Measurements from ENCODE around the gene GDF7.

GDF7 gene

GRCh38 chr2:20629581-20630171 lies 37.3 kb upstream of the GDF7 start:
- no peak for DNase-seq

GRCh38 chr2:20630967-20631366 lies 36.0 kb upstream of the GDF7 start:
- DNase-seq = no peak

- no peak for DNase-seq
Observed at GRCh38 chr2:20631617-20632307, 35.2 kb upstream of the GDF7 start.

- no peak for DNase-seq
Observed at GRCh38 chr2:20632446-20632990, 34.4 kb upstream of the GDF7 start.

GRCh38 chr2:20633001-20633400 lies 33.9 kb upstream of the GDF7 start:
- DNase-seq = no peak

GRCh38 chr2:20633794-20634506 lies 33.0 kb upstream of the GDF7 start:
- DNase-seq = no peak

- DNase-seq = no peak
Observed at GRCh38 chr2:20634507-20635112, 32.3 kb upstream of the GDF7 start.

- no peak for DNase-seq
Observed at GRCh38 chr2:20635113-20635510, 31.8 kb upstream of the GDF7 start.

- DNase-seq = no peak
Observed at GRCh38 chr2:20635675-20636584, 31.0 kb upstream of the GDF7 start.

GRCh38 chr2:20637147-20637546 lies 29.8 kb upstream of the GDF7 start:
- DNase-seq = no peak

GRCh38 chr2:20638014-20638413 lies 28.9 kb upstream of the GDF7 start:
- no peak for DNase-seq

- DNase-seq = no peak
Observed at GRCh38 chr2:20638646-20639430, 28.1 kb upstream of the GDF7 start.

- DNase-seq = no peak
Observed at GRCh38 chr2:20640411-20641122, 26.4 kb upstream of the GDF7 start.

- no peak for DNase-seq
Observed at GRCh38 chr2:20641123-20641985, 25.6 kb upstream of the GDF7 start.

GRCh38 chr2:20642055-20642971 lies 24.6 kb upstream of the GDF7 start:
- no peak for DNase-seq

GRCh38 chr2:20643060-20643459 lies 23.9 kb upstream of the GDF7 start:
- no peak for DNase-seq

GRCh38 chr2:20643826-20644225 lies 23.1 kb upstream of the GDF7 start:
- no peak for DNase-seq

- DNase-seq = no peak
Observed at GRCh38 chr2:20645301-20645701, 21.6 kb upstream of the GDF7 start.

GRCh38 chr2:20645761-20646160 lies 21.2 kb upstream of the GDF7 start:
- no peak for DNase-seq
